Lower lobe of right lung (tissue), 2 donors: Measurements from ENCODE around the gene CD79A. TPM values are rescaled to one million over a fixed set of nuclear protein-coding genes. Genes with fewer than 3 reads are reported as not detected.

Experiments used
- ATAC-seq, 2 donors: fragments of 200-7000 bp; cut with Tn5 transposase; one replicate each; pipeline ENCODE4 v1.9.1; 2020 to 2022; ENCODE audit warnings: mild to moderate bottlenecking in 2 of 2, moderate library complexity in 2 of 2
- DNase-seq: peaks from one replicate; pipeline ENCODE4 v3.0.0-alpha.2; 2020
- H3K27ac ChIP-seq: fragments of 200-600 bp; one replicate; pipeline ENCODE4 v1.8.0; 2022
- H3K27me3 ChIP-seq: fragments of 200-600 bp; one replicate; pipeline ENCODE4 v1.8.0; 2022; ENCODE audit warnings: low read depth
- H3K36me3 ChIP-seq: fragments of 200-600 bp; one replicate; pipeline ENCODE4 v1.8.0; 2022; ENCODE audit warnings: mild to moderate bottlenecking
- H3K4me1 ChIP-seq: fragments of 200-600 bp; one replicate; pipeline ENCODE4 v1.8.0; 2022
- H3K4me3 ChIP-seq: fragments of 200-600 bp; one replicate; pipeline ENCODE4 v1.8.0; 2022; ENCODE audit warnings: mild to moderate bottlenecking
- H3K9me3 ChIP-seq: fragments of 200-600 bp; one replicate; pipeline ENCODE4 v1.8.0; 2022
- intact Hi-C: fragments of 100-400 bp; cut with DNase I; formaldehyde crosslinking; loops from one replicate; pipeline ENCODE4 v1.11.0; 2022
- total RNA-seq: library from RNA; stranded (reverse); fragmentation: NEBNext Ultra II Directional; extraction: Animal tissue kit (Norgen Biotek cat#: 25700); gene quantifications from one replicate; pipeline ENCODE4 v1.2.1, GENCODE V29; 2021
- TF ChIP-seq, protein P1 (sequence below): fragments of 200-600 bp; IDR thresholded peaks from one replicate; pipeline ENCODE4 v1.8.0; 2022; ENCODE audit warnings: antibody characterized with exemption, mild to moderate bottlenecking
- donor health status: DM: no; HTN: yes; CAD: no; lungs with severe emphysema.

The CD79A gene
- total RNA-seq, 1 donor from 2014 or later, result 1.2 TPM

DNA sequence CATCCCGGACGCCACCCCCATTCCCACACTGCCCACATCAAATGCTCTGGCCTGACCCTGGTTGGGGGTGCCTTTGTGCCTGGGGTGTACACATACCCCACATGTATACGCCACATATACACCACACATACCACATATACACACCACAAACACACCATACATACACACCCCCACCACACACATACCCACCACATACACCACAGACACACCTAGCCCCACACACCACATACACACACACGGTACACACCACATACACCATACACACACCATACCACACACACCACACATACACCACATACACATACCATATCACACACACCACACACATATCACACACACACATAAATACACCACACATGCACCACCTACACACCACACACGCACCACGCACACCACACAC, 41.0 kb downstream of the CD79A start:
- Histone ChIP-seq H3K9me3 (no peaks in the 10 kb centered on the region), H3K4me1 (no peaks in the 10 kb centered on the region), H3K27me3 (peaks cover 73% of the 10 kb centered on the region), H3K36me3 (no peaks in the 10 kb centered on the region), H3K27ac (no peak overlapping the region), H3K4me3 (no peak overlapping the region)
- ATAC-seq (no peak), DNase-seq (no peak)
- TF ChIP-seq, protein P1, sequence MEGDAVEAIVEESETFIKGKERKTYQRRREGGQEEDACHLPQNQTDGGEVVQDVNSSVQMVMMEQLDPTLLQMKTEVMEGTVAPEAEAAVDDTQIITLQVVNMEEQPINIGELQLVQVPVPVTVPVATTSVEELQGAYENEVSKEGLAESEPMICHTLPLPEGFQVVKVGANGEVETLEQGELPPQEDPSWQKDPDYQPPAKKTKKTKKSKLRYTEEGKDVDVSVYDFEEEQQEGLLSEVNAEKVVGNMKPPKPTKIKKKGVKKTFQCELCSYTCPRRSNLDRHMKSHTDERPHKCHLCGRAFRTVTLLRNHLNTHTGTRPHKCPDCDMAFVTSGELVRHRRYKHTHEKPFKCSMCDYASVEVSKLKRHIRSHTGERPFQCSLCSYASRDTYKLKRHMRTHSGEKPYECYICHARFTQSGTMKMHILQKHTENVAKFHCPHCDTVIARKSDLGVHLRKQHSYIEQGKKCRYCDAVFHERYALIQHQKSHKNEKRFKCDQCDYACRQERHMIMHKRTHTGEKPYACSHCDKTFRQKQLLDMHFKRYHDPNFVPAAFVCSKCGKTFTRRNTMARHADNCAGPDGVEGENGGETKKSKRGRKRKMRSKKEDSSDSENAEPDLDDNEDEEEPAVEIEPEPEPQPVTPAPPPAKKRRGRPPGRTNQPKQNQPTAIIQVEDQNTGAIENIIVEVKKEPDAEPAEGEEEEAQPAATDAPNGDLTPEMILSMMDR, result no peak
- intact Hi-C loops, result no loop called here

DNA sequence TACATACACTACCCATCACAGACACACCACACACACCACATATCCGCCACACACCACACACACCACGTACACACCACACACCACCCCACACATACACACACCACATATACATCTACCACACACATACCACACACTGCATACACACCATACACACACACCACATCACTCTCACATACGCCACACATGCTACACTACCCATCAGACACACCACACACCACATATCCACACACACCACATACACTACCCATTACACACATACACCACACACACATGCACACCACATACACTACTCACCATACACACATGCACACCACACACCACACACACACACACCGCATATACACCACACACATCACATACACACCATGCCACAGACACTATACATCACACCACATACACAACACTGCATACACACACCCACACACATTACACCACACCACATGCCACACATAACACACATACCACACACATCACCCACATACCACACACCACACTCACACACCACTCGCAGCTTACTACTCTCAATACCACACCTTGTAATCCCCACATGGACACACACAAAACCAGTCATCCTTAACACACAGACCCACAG, 41.7 kb downstream of the CD79A start:
- intact Hi-C loops, result no loop called here
- TF ChIP-seq, protein P1, result no peak
- no peak for ATAC-seq

DNA sequence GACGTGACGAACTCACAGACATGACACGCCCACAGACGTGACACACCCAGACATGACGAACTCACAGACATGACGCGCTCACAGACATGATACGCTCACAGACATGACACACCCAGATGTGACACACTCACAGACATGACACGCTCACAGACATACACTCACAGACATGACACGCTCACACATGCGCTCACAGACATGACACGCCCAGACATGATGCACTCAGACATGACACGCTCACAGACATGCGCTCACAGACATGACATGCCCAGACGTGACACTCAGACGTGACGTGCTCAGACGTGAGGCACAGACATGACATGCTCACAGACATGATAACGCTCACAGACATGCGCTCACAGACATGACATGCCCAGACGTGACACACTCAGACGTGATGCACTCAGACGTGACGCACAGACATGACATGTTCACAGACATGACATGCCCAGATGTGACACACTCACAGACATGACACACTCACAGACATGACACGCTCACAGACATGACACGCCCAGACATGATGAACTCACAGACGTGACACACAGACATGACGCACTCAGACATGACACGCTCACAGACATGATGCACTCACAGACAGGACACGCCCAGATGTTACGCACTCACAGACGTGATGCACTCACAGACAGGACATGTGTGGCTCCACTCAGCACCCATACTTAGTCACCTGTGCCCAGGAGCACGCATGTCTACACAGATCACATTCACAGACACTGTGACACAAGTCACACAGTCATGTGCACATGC, 43.1 kb downstream of the CD79A start:
- Histone ChIP-seq H3K4me3 (no peak overlapping the region), H3K9me3 (no peaks in the 10 kb centered on the region), H3K27me3 (peaks cover 76% of the 10 kb centered on the region), H3K36me3 (no peaks in the 10 kb centered on the region), H3K4me1 (no peaks in the 10 kb centered on the region), H3K27ac (no peak overlapping the region)
- no peak for ATAC-seq
- intact Hi-C loops, result no loop called here
- TF ChIP-seq, protein P1, result no peak
- DNase-seq, result no peak

More for the DNA sequence above, 41.7 kb downstream of the CD79A start:
- H3K27ac ChIP-seq, result no peak overlapping the region
- no peaks in the 10 kb centered on the region for H3K36me3 ChIP-seq
- peaks cover 70% of the 10 kb centered on the region for H3K27me3 ChIP-seq
- no peak for DNase-seq
- H3K4me3 ChIP-seq, result no peak overlapping the region
- no peaks in the 10 kb centered on the region for H3K9me3 ChIP-seq
- H3K4me1 ChIP-seq, result no peaks in the 10 kb centered on the region

DNA sequence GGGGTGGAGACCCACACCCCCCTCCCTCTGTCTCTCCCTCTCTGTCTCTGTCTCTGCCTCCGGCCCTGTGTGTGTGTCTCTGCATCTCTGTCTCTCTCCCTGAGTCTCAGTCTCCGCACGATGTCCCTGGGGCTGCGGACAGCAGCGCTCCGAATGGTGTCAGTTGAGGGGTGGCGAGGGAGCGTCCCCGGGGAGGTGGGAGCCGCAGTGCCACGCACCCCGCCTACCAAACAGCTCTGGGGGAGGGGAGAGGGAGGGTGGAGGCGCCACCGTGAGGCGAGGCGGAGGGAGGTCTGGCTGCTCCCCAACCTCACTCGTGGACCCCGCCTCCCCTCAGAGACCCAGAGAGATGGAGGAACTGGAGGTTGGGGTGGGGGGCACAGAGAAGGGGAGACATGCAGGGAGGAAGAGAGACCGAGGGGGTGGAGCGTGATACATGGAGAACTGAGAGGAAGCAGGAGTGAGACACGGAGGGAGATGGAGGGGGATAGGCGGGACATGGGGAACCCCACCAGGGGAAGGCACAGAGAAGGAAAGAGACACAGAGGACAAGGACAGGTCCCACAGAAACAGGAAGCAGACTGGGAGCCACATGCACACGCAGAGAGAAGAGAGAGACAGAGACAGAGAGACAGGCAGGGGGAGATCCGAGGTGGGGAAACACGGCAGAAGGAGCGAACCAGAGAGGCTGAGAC, 44.0 kb downstream of the CD79A start:
- Histone ChIP-seq H3K27me3 (peaks cover 76% of the 10 kb centered on the region), H3K9me3 (no peaks in the 10 kb centered on the region), H3K27ac (no peak overlapping the region), H3K36me3 (no peaks in the 10 kb centered on the region), H3K4me3 (no peak overlapping the region), H3K4me1 (no peaks in the 10 kb centered on the region)
- DNase-seq (no peak), ATAC-seq (no peak)
- TF ChIP-seq, protein P1, result no peak
- intact Hi-C loops, result no loop called here

DNA sequence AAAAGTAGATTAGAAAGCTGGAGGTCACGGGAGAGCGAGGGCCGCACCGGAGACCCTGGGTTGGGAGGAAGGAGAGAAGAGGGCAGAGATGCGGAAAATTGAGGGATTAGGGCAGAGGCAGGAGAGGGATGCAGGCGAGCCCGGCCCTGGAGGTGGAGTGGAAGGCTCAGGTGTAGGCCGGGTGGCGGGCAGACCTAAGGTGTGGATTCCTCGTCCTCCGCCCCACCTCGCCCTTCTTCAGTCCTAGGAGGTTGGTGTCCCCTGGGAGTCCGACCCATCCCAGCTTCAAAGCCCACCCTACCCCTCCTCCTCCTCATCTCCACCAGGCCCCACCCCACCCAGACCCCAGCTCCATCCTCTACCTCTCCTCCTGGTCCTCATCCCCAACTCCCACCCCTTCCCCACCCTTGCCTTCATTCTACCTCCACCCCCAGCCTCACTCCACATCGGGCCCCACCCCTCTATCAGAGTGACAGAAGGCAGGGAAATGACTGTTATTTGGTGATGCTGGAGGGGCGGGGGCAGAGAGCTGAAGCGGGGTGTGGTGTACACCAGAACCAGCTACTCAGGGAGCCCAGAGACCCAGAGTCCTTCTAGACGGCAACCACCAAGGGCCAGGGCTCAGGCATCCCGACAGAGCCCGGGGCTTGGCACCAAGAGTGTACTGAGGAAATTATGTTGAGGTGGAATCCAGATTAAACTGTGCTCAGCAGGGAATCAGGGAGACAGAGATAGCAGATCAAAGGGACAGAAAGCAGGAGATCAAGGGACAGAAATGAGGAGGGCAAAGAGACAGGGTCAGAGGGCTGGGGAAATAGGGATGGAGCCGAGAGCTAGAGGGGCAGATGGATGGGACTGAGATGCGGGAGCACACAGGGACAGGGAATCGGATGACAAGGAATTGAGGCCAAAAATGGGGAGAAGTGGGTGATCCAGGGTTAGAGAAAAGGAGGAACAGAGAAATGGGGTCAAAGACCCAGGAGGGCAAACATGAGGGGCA, 44.8 kb downstream of the CD79A start:
- TF ChIP-seq, protein P1, result no peak
- peaks cover 77% of the 10 kb centered on the region for H3K27me3 ChIP-seq
- no peak for DNase-seq
- ATAC-seq, result no peak
- H3K4me1 ChIP-seq, result no peaks in the 10 kb centered on the region
- no peak overlapping the region for H3K27ac ChIP-seq
- no peaks in the 10 kb centered on the region for H3K36me3 ChIP-seq
- no peaks in the 10 kb centered on the region for H3K9me3 ChIP-seq
- no peak overlapping the region for H3K4me3 ChIP-seq
- intact Hi-C loops, result no loop called here
